GM12801 (cell line): ENCODE data around the gene PTCH1.

Experiments used
- CTCF ChIP-seq: IDR thresholded peaks from one replicate; pipeline ENCODE4 v1.5.1; 2011; ENCODE audit warnings: control low read depth; ENCODE audit not compliant: insufficient read length; ENCODE audit errors: extremely low read depth

PTCH1 gene

GRCh38 chr9:95517559-95518425 lies 1.0 kb upstream of the PTCH1 start:
- no peak for TF ChIP-seq CTCF

GRCh38 chr9:95516221-95516733 lies 494 bp downstream of the PTCH1 start:
- TF ChIP-seq CTCF: no peak

GRCh38 chr9:95515272-95516113 lies 1.3 kb downstream of the PTCH1 start:
- no peak for TF ChIP-seq CTCF

- TF ChIP-seq CTCF: no peak
These were observed 2.4 kb downstream of the PTCH1 start for GRCh38 chr9:95514342-95514741.

GRCh38 chr9:95513711-95514110 lies 3.1 kb downstream of the PTCH1 start:
- TF ChIP-seq CTCF: no peak

- no peak for TF ChIP-seq CTCF
These were observed 4.1 kb downstream of the PTCH1 start for GRCh38 chr9:95512709-95513095.
